VCaP (cell line): ENCODE data around the gene CBLB.

Experiments
- H3K27ac ChIP-seq: fragments of 450-650 bp; 2 replicates; pipeline ENCODE4 v1.5.1; 2017
- TF ChIP-seq, protein P1 (sequence below): fragments of 450-650 bp; conservative IDR thresholded peaks from 2 replicates; pipeline ENCODE4 v1.5.1; 2017; ENCODE audit warnings: mild to moderate bottlenecking, moderate library complexity

Gene CBLB

DNA sequence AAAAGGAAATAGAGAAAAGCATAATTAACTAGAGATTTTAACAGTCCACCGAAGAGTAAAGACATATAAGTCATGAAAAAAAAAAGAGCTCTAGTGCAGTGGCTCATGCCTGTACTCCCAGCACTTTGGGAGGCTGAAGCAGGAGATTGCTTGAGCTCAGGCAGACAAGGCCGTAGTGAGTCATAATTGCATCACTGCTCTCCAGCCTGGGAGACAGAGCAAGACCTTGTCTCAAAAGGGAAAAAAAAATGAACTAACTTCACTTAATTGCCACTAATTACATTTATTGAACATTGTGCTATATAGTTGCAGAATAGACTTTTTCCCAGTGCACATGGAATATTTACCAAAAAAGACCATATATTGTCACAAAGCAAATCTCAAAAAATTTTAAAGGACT lies 221.8 kb downstream of the CBLB start:
- TF ChIP-seq, protein P1, sequence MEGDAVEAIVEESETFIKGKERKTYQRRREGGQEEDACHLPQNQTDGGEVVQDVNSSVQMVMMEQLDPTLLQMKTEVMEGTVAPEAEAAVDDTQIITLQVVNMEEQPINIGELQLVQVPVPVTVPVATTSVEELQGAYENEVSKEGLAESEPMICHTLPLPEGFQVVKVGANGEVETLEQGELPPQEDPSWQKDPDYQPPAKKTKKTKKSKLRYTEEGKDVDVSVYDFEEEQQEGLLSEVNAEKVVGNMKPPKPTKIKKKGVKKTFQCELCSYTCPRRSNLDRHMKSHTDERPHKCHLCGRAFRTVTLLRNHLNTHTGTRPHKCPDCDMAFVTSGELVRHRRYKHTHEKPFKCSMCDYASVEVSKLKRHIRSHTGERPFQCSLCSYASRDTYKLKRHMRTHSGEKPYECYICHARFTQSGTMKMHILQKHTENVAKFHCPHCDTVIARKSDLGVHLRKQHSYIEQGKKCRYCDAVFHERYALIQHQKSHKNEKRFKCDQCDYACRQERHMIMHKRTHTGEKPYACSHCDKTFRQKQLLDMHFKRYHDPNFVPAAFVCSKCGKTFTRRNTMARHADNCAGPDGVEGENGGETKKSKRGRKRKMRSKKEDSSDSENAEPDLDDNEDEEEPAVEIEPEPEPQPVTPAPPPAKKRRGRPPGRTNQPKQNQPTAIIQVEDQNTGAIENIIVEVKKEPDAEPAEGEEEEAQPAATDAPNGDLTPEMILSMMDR: no peak
- H3K27ac ChIP-seq: no peak overlapping the region

DNA sequence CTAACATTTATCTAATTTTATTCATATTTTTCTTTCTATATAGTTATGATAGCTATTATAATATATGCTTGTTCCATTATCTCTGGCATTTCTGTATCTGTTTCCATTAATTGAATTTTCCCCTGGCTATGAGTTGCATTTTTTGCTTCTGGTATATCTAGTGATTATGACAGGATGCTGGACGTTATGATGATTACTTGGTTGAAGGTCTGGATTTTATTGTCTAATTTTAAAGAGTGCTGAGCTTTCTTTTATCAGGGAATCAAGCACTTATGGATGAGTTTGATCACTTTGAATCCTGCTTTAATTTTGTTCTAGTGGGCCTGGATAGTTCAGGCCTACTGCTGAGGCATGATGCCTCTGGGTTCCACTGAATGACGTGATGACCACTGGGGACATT lies 229.7 kb downstream of the CBLB start:
- no peak overlapping the region for H3K27ac ChIP-seq

DNA sequence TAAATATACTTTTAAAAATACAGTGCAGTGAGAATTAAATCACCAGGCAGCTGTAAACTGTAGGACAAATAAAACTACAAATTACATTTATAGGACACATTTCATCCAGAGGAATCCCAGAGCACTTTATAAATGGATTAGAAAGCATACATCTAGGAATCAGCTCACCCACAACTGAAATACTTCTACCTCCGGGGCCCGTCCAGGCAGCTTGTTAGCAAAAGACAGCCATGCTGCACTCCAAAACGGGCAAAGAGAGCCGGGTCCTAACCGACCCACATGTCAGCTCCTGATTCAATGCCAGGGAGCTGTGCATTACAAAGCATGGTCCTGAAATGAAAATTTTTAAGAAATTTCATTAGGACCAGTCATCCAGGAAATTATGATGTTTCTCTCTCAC lies 234.1 kb downstream of the CBLB start:
- no peak overlapping the region for H3K27ac ChIP-seq
- TF ChIP-seq, protein P1: no peak

More for the DNA sequence above, 229.7 kb downstream of the CBLB start:
- TF ChIP-seq, protein P1: no peak

DNA sequence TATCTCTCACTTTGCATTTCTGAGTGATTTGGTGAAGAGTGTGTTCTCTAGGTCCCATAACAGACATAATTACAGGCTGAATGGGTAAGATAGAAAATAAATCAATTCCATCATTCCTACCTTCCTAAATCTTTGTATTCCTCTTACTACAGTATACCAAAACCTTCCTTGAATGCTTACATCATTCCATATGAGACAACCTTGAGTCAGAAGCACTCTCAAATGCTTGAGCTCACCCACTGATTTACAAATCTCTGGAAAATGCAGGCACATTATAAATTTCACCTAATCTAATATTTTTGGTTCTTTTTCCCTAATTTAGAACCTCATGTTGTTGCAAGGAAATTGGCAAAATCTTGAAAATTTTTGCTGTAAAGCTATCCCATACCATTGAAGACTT lies 239.1 kb downstream of the CBLB start:
- no peak overlapping the region for H3K27ac ChIP-seq
- TF ChIP-seq, protein P1: no peak

DNA sequence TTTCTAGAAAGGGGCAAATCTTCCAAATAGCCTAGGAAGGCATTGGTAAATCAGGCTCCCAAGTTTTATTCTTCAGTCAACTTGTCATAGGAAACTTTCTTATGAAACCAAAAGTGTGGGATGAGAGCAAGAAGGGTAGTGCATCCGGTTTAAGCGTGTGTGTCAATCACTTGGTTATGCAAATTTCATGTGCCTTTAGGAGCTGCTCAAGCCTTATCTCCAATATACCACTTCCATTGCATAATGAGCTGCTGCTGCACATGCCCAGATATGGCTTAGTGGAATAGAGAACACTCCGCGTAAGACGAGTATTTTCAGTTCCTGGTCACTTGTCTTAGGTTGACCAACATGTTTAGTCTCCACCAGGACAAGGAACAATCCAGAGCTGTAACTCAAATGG lies 242.1 kb downstream of the CBLB start:
- TF ChIP-seq, protein P1: no peak

DNA sequence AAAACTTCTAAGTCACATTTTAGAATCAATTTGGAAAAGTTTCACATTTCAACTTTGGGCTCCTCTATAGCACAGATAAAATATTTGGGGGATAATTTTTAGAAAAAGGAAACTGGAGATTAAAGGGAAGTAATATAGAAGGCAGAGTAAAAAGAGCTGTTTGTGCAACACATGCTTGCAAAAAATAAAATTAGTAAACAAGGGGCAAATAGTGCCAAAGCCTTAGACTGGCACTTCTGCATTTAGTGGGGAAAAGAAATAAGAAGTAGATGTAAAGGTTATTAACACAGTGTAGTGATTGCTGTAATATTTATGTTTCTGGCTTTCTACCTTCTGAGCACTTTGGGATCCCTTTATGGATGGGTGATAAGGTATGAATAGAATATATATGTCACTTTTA lies 246.6 kb downstream of the CBLB start:
- H3K27ac ChIP-seq: no peak overlapping the region
- TF ChIP-seq, protein P1: no peak

More for the DNA sequence above, 242.1 kb downstream of the CBLB start:
- H3K27ac ChIP-seq: no peak overlapping the region

DNA sequence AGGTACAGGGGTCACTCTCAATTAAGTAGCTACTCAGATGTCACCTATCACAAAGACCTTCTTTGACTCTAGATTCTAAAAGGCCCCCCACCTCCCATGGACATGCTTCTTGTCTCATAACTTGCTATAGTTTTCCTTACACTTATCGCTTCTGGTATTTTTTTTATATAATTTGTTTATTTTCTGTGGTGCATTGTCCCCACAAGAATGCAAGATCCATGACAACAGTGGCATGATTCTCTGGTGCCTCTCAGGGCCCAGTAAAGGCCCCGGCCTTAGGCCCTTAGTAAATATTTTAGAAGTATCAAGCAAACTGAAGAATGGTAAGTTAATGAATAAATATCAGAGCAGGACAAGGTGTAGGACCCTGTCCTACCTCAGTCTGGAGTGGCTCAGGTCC lies 248.6 kb downstream of the CBLB start:
- no peak overlapping the region for H3K27ac ChIP-seq
- TF ChIP-seq, protein P1: no peak

DNA sequence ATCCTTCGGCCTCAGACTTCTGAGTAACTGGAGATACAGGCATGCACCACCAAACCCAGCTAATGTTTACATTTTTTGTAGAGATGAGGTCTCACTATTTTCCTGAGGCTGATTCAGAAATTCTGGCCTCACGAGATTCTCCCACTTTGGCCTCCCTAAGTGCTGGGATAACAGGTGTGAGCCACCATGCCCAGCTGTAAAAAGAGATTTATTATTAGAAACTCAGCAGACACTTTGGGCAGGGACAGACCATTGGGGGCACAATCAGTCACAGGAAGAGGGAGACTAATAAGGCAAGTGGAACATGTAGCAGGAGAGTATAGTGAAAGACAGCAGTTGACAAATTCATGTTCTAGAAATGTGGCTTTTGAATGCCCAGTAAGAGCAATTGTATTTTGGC lies 249.2 kb downstream of the CBLB start:
- no peak overlapping the region for H3K27ac ChIP-seq
- TF ChIP-seq, protein P1: no peak
